HFFc6 (cell line): ENCODE measurements around the gene C1orf21. TPM values are rescaled to one million over a fixed set of nuclear protein-coding genes. Genes with fewer than 3 reads are reported as not detected.

Experiments
- DNase-seq: peaks from one replicate; pipeline ENCODE4 v3.0.0-alpha.2; 2018
- H3K27ac Mint-ChIP-seq: 2 replicates; pipeline ENCODE4 v1.8.0; 2020; ENCODE audit warnings: mild to moderate bottlenecking, mixed read lengths
- H3K27me3 Mint-ChIP-seq: 2 replicates; pipeline ENCODE4 v1.8.0; 2021; ENCODE audit warnings: mild to moderate bottlenecking, moderate library complexity, mixed read lengths; ENCODE audit not compliant: insufficient read depth
- H3K36me3 Mint-ChIP-seq: 2 replicates; pipeline ENCODE4 v1.8.0; 2021; ENCODE audit warnings: low read depth, mixed read lengths
- H3K4me1 Mint-ChIP-seq: 2 replicates; pipeline ENCODE4 v1.8.0; 2020; ENCODE audit warnings: low read depth, mixed read lengths
- H3K4me3 Mint-ChIP-seq: 2 replicates; pipeline ENCODE4 v1.8.0; 2020; ENCODE audit warnings: mild to moderate bottlenecking, moderate library complexity, mixed read lengths
- H3K9me3 Mint-ChIP-seq: 2 replicates; pipeline ENCODE4 v1.8.0; 2020; ENCODE audit warnings: mild to moderate bottlenecking, mixed read lengths
- CTCF ChIP-seq: fragments of 200-600 bp; sonication (generic); IDR thresholded peaks from 2 replicates; pipeline ENCODE4 v1.5.0; 2021; ENCODE audit warnings: antibody characterized with exemption, mild to moderate bottlenecking
- total RNA-seq, 6 experiments: library from RNA; stranded (reverse); fragmentation: NEBNext Ultra II Directional; extraction: Animal tissue kit (Norgen Biotek cat#: 25700); gene quantifications; 2 replicates in 1 of 6; 3 replicates in 5 of 6; pipeline ENCODE4 v1.2.3, GENCODE V29; 2021

C1orf21 gene
- total RNA-seq, 6 experiments from 2014 or later: 4.0 to 10.2 (median 8.5) TPM

GRCh38 chr1:184513421-184513820 is 126.6 kb downstream of the C1orf21 start:
- no peak overlapping the region for H3K4me3 Mint-ChIP-seq
- no peak overlapping the region for H3K27ac Mint-ChIP-seq
- TF ChIP-seq CTCF: no peak
- H3K36me3 Mint-ChIP-seq: no peaks in the 10 kb centered on the region
- peaks cover 14% of the 10 kb centered on the region for H3K4me1 Mint-ChIP-seq
- H3K9me3 Mint-ChIP-seq: no peaks in the 10 kb centered on the region
- DNase-seq: no peak
- H3K27me3 Mint-ChIP-seq: no peaks in the 10 kb centered on the region

GRCh38 chr1:184513966-184514365 is 127.1 kb downstream of the C1orf21 start:
- no peaks in the 10 kb centered on the region for H3K27me3 Mint-ChIP-seq
- peak; percentile 57 for DNase-seq
- H3K36me3 Mint-ChIP-seq: no peaks in the 10 kb centered on the region
- H3K9me3 Mint-ChIP-seq: no peaks in the 10 kb centered on the region
- H3K4me3 Mint-ChIP-seq: no peak overlapping the region
- peaks cover 14% of the 10 kb centered on the region for H3K4me1 Mint-ChIP-seq
- no peak for TF ChIP-seq CTCF
- no peak overlapping the region for H3K27ac Mint-ChIP-seq

- DNase-seq: no peak
- no peaks in the 10 kb centered on the region for H3K36me3 Mint-ChIP-seq
- H3K27ac Mint-ChIP-seq: no peak overlapping the region
- H3K4me3 Mint-ChIP-seq: no peak overlapping the region
- TF ChIP-seq CTCF: no peak
- H3K4me1 Mint-ChIP-seq: peaks cover 14% of the 10 kb centered on the region
- H3K27me3 Mint-ChIP-seq: no peaks in the 10 kb centered on the region
- no peaks in the 10 kb centered on the region for H3K9me3 Mint-ChIP-seq
These were observed 127.6 kb downstream of the C1orf21 start for GRCh38 chr1:184514447-184514846.

- Mint-ChIP-seq H3K9me3 (no peaks in the 10 kb centered on the region), H3K4me3 (no peak overlapping the region), H3K4me1 (peaks cover 14% of the 10 kb centered on the region), H3K27ac (no peak overlapping the region), H3K27me3 (no peaks in the 10 kb centered on the region), H3K36me3 (no peaks in the 10 kb centered on the region)
- TF ChIP-seq CTCF: no peak
- no peak for DNase-seq
These were observed 130.3 kb downstream of the C1orf21 start for GRCh38 chr1:184517130-184517529.

- no peaks in the 10 kb centered on the region for H3K9me3 Mint-ChIP-seq
- DNase-seq: no peak
- H3K36me3 Mint-ChIP-seq: no peaks in the 10 kb centered on the region
- no peaks in the 10 kb centered on the region for H3K27me3 Mint-ChIP-seq
- no peak for TF ChIP-seq CTCF
- no peak overlapping the region for H3K4me3 Mint-ChIP-seq
- H3K4me1 Mint-ChIP-seq: peaks cover 10% of the 10 kb centered on the region
- H3K27ac Mint-ChIP-seq: no peak overlapping the region
These were observed 132.0 kb downstream of the C1orf21 start for GRCh38 chr1:184518736-184519357.
